ENCODE data around the gene MYL7.

Gene MYL7

GRCh38 chr7:44150966-44151941, 10.1 kb upstream of the MYL7 start:
- no peak for DNase-seq (ENCODE audit: low read depth in 4 of 4, low spot score in 1 of 4)

GRCh38 chr7:44150466-44150832, 9.3 kb upstream of the MYL7 start:
- no peak for DNase-seq (ENCODE audit: low read depth in 4 of 4, low spot score in 1 of 4)

- DNase-seq (ENCODE audit: low read depth in 4 of 4, low spot score in 1 of 4), result no peak
Measured at GRCh38 chr7:44149571-44150465, 8.7 kb upstream of the MYL7 start.

GRCh38 chr7:44148961-44149536, 7.9 kb upstream of the MYL7 start:
- DNase-seq (ENCODE audit: low read depth in 4 of 4, low spot score in 1 of 4), result no peak

GRCh38 chr7:44148166-44148565, 7.0 kb upstream of the MYL7 start:
- no peak for DNase-seq (ENCODE audit: low read depth in 4 of 4, low spot score in 1 of 4)

GRCh38 chr7:44147026-44147991, 6.2 kb upstream of the MYL7 start:
- no peak for DNase-seq (ENCODE audit: low read depth in 4 of 4, low spot score in 1 of 4)

GRCh38 chr7:44145969-44146911, 5.1 kb upstream of the MYL7 start:
- DNase-seq (ENCODE audit: low read depth in 4 of 4, low spot score in 1 of 4), result peak; percentile 27 to 63 (median 50)

GRCh38 chr7:44145479-44145968, 4.4 kb upstream of the MYL7 start:
- DNase-seq (ENCODE audit: low read depth in 4 of 4, low spot score in 1 of 4), result peak in 3 of 4 experiments; percentile 32 to 44 (median 37)

GRCh38 chr7:44144968-44145478, 3.9 kb upstream of the MYL7 start:
- no peak for DNase-seq (ENCODE audit: low read depth in 4 of 4, low spot score in 1 of 4)

- DNase-seq (ENCODE audit: low read depth in 4 of 4, low spot score in 1 of 4), result no peak
Measured at GRCh38 chr7:44144426-44144967, 3.4 kb upstream of the MYL7 start.

GRCh38 chr7:44143646-44144250, 2.6 kb upstream of the MYL7 start:
- no peak for DNase-seq (ENCODE audit: low read depth in 4 of 4, low spot score in 1 of 4)

- no peak for DNase-seq (ENCODE audit: low read depth in 4 of 4, low spot score in 1 of 4)
Measured at GRCh38 chr7:44142028-44142427, 896 bp upstream of the MYL7 start.

GRCh38 chr7:44140341-44140740, 791 bp downstream of the MYL7 start:
- no peak for DNase-seq (ENCODE audit: low read depth in 4 of 4, low spot score in 1 of 4)

- DNase-seq (ENCODE audit: low read depth in 4 of 4, low spot score in 1 of 4), result no peak
Measured at GRCh38 chr7:44139311-44140010, 1.7 kb downstream of the MYL7 start.

- DNase-seq (ENCODE audit: low read depth in 4 of 4, low spot score in 1 of 4), result no peak
Measured at GRCh38 chr7:44138698-44139097, 2.4 kb downstream of the MYL7 start.

- no peak for DNase-seq (ENCODE audit: low read depth in 4 of 4, low spot score in 1 of 4)
Measured at GRCh38 chr7:44136731-44137130, 4.4 kb downstream of the MYL7 start.

GRCh38 chr7:44134943-44135628, 6.0 kb downstream of the MYL7 start:
- no peak for DNase-seq (ENCODE audit: low read depth in 4 of 4, low spot score in 1 of 4)
